ENCODE results near the gene CACNG4. TPM values are rescaled to one million over a fixed set of nuclear protein-coding genes. Genes with fewer than 3 reads are reported as not detected.
"Not testable (repeated sequence)": the region's sequence is repeated elsewhere in the genome, so short reads cannot be mapped to it uniquely, and the experiment has no call there.

CACNG4 gene
- total RNA-seq, 2 experiments from 2014 or later = not detected

- H3K9me3 ChIP-seq (ENCODE audit: control insufficient read depth in 1 of 2, insufficient read depth in 1 of 2, low read length in 2 of 2) = peaks cover 0 to 9% of the 10 kb centered on the region in 2 experiments
- H3K4me3 Mint-ChIP-seq = no peak overlapping the region
- peaks cover 71% of the 10 kb centered on the region for H3K27me3 Mint-ChIP-seq
- ATAC-seq (ENCODE audit: poor library complexity) (no peak), DNase-seq (no peak)
- H3K36me3 ChIP-seq (ENCODE audit: insufficient read depth, low read length) = no peaks in the 10 kb centered on the region
- POLR2A ChIA-PET = no interaction called here
- H3K9me3 Mint-ChIP-seq = no peaks in the 10 kb centered on the region
- H3K4me1 Mint-ChIP-seq (ENCODE audit: low read depth) = peaks cover 10% of the 10 kb centered on the region
- no peaks in the 10 kb centered on the region for H3K36me3 Mint-ChIP-seq (ENCODE audit: low read depth)
- CTCF ChIA-PET = no interaction called here
- H3K4me3 ChIP-seq (ENCODE audit: low read length) = no peak overlapping the region
- intact Hi-C loops (cut with DNase I, micrococcal nuclease) = no loop called here
- H3K27ac Mint-ChIP-seq = no peak overlapping the region
- peaks cover 5% of the 10 kb centered on the region for H3K4me1 ChIP-seq (ENCODE audit: insufficient read depth, low read length)
- no peak for TF ChIP-seq CTCF (IDR thresholded peaks at IDR 0.05)
- no peak overlapping the region for H3K27ac ChIP-seq (ENCODE audit: low read depth in 1 of 2, low read length in 2 of 2)
- H3K27me3 ChIP-seq (ENCODE audit: control insufficient read depth in 1 of 2, insufficient read depth in 2 of 2, low read length in 2 of 2) = peaks cover 36 to 60% of the 10 kb centered on the region in 2 experiments
Observed at GRCh38 chr17:66970797-66971196, 6.3 kb downstream of the CACNG4 start.

DNA sequence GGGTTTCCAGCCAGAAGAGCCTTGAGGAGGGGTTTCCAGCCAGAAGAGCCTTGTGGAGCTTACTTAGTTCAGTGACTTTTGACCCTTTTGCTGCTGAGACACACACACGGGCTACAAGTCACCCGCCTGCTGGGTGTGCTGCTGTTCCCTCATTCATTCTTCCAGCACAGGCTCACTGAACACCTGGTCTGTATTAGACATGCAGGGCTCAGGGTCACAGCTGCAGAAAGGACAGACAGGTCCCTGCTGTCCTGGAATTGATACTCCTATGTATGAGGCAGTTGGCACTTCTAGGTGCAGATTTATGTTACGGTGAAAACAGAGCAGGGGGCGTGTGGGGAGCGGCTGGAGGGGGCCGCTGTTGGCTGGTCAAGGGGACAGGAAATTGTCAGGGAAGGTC lies 6.8 kb downstream of the CACNG4 start:
- no peak overlapping the region for H3K27ac ChIP-seq (ENCODE audit: low read depth in 1 of 2, low read length in 2 of 2)
- POLR2A ChIA-PET = no interaction called here
- H3K9me3 ChIP-seq (ENCODE audit: control insufficient read depth in 1 of 2, insufficient read depth in 1 of 2, low read length in 2 of 2) = peaks cover 0 to 9% of the 10 kb centered on the region in 2 experiments
- no peak for TF ChIP-seq CTCF (IDR thresholded peaks at IDR 0.05)
- Mint-ChIP-seq H3K9me3 (no peaks in the 10 kb centered on the region), H3K36me3 (ENCODE audit: low read depth) (no peaks in the 10 kb centered on the region), H3K4me3 (no peak overlapping the region), H3K27ac (no peak overlapping the region), H3K27me3 (peaks cover 66% of the 10 kb centered on the region), H3K4me1 (ENCODE audit: low read depth) (peaks cover 7% of the 10 kb centered on the region)
- no peaks in the 10 kb centered on the region for H3K36me3 ChIP-seq (ENCODE audit: insufficient read depth, low read length)
- CTCF ChIA-PET = no interaction called here
- H3K27me3 ChIP-seq (ENCODE audit: control insufficient read depth in 1 of 2, insufficient read depth in 2 of 2, low read length in 2 of 2) = peaks cover 31 to 59% of the 10 kb centered on the region in 2 experiments
- ATAC-seq (ENCODE audit: poor library complexity) = no peak
- H3K4me3 ChIP-seq (ENCODE audit: low read length) = no peak overlapping the region
- DNase-seq = no peak
- intact Hi-C loops (cut with DNase I, micrococcal nuclease) = no loop called here
- peaks cover under 1% of the 10 kb centered on the region for H3K4me1 ChIP-seq (ENCODE audit: insufficient read depth, low read length)

GRCh38 chr17:66971730-66972441 lies 7.4 kb downstream of the CACNG4 start:
- Mint-ChIP-seq H3K27ac (no peak overlapping the region), H3K4me1 (ENCODE audit: low read depth) (peaks cover 1% of the 10 kb centered on the region), H3K9me3 (no peaks in the 10 kb centered on the region), H3K27me3 (peaks cover 64% of the 10 kb centered on the region), H3K36me3 (ENCODE audit: low read depth) (no peaks in the 10 kb centered on the region), H3K4me3 (no peak overlapping the region)
- no peak overlapping the region for H3K4me3 ChIP-seq (ENCODE audit: low read length)
- no peak overlapping the region for H3K27ac ChIP-seq (ENCODE audit: low read depth in 1 of 2, low read length in 2 of 2)
- no peak for TF ChIP-seq CTCF (IDR thresholded peaks at IDR 0.05)
- ChIA-PET CTCF (no interaction called here), POLR2A (no interaction called here)
- DNase-seq (no peak), ATAC-seq (ENCODE audit: poor library complexity) (no peak)
- H3K36me3 ChIP-seq (ENCODE audit: insufficient read depth, low read length) = no peaks in the 10 kb centered on the region
- peaks cover 27 to 59% of the 10 kb centered on the region in 2 experiments for H3K27me3 ChIP-seq (ENCODE audit: control insufficient read depth in 1 of 2, insufficient read depth in 2 of 2, low read length in 2 of 2)
- peaks cover 0 to 9% of the 10 kb centered on the region in 2 experiments for H3K9me3 ChIP-seq (ENCODE audit: control insufficient read depth in 1 of 2, insufficient read depth in 1 of 2, low read length in 2 of 2)
- intact Hi-C loops (cut with DNase I, micrococcal nuclease) = no loop called here
- no peaks in the 10 kb centered on the region for H3K4me1 ChIP-seq (ENCODE audit: insufficient read depth, low read length)

DNA sequence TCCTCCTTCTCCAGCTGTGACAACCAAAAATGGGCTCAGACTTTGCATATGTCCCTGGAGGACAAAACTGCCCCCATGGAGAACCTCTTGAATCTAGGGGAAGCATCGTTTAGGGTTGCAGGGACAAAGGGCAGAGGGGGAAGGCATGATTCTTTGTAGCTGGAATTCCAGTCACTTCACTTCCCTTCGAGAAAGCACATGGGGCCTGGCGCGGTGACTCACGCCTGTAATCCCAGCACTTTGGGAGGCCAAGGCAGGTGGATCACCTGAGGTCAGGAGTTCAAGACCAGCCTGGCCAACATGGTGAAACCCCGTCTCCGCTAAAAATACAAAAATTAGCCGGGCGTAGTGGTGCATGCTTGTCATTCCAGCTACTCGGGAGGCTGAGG lies 7.9 kb downstream of the CACNG4 start:
- intact Hi-C loops (cut with DNase I, micrococcal nuclease); H3K9me3 ChIP-seq (ENCODE audit: control insufficient read depth in 1 of 2, insufficient read depth in 1 of 2, low read length in 2 of 2); H3K4me1 ChIP-seq (ENCODE audit: insufficient read depth, low read length); H3K27ac Mint-ChIP-seq; H3K36me3 ChIP-seq (ENCODE audit: insufficient read depth, low read length); H3K9me3 Mint-ChIP-seq; H3K27ac ChIP-seq (ENCODE audit: low read depth in 1 of 2, low read length in 2 of 2); CTCF ChIA-PET; DNase-seq; POLR2A ChIA-PET; H3K4me1 Mint-ChIP-seq (ENCODE audit: low read depth); H3K36me3 Mint-ChIP-seq (ENCODE audit: low read depth); ATAC-seq (ENCODE audit: poor library complexity); H3K4me3 ChIP-seq (ENCODE audit: low read length); H3K4me3 Mint-ChIP-seq: not testable (repeated sequence)
- H3K27me3 ChIP-seq (ENCODE audit: control insufficient read depth in 1 of 2, insufficient read depth in 2 of 2, low read length in 2 of 2) = peaks cover 25 to 57% of the 10 kb centered on the region in 2 experiments
- peaks cover 64% of the 10 kb centered on the region for H3K27me3 Mint-ChIP-seq
